Epithelial cell of proximal tubule (primary cell): Measurements from ENCODE around the gene RAB5IF. TPM values are rescaled to one million over a fixed set of nuclear protein-coding genes. Genes with fewer than 3 reads are reported as not detected.

ENCODE experiments used
- DNase-seq: peaks from one replicate; pipeline ENCODE4 v3.0.0-alpha.2; 2011; ENCODE audit warnings: low read depth
- H3K4me3 ChIP-seq: 2 replicates; pipeline ENCODE4 v1.5.1; 2011; ENCODE audit warnings: low read depth, mild to moderate bottlenecking, low read length
- CTCF ChIP-seq: conservative IDR thresholded peaks from 2 replicates; pipeline ENCODE4 v1.5.1; 2012; ENCODE audit warnings: low read depth, mild to moderate bottlenecking, low read length
- total RNA-seq: library from RNA; depleted of rRNA; stranded (reverse); fragments of >200 nt; gene quantifications from 2 replicates; pipeline ENCODE4 v1.2.3, GENCODE V29; 2015

RAB5IF gene
- total RNA-seq, 1 donor from 2014 or later = 142 TPM

GRCh38 chr20:36587388-36588070 lies 18.1 kb upstream of the RAB5IF start:
- no peak for TF ChIP-seq CTCF
- no peak overlapping the region for H3K4me3 ChIP-seq
- no peak for DNase-seq

- no peak for DNase-seq
- no peak overlapping the region for H3K4me3 ChIP-seq
- TF ChIP-seq CTCF = no peak
Measured at GRCh38 chr20:36591281-36591680, 14.3 kb upstream of the RAB5IF start.

GRCh38 chr20:36591854-36592641 lies 13.5 kb upstream of the RAB5IF start:
- no peak overlapping the region for H3K4me3 ChIP-seq
- TF ChIP-seq CTCF = peak; percentile 74
- DNase-seq = no peak

GRCh38 chr20:36593347-36593929 lies 12.1 kb upstream of the RAB5IF start:
- H3K4me3 ChIP-seq = no peak overlapping the region
- no peak for TF ChIP-seq CTCF

DNA sequence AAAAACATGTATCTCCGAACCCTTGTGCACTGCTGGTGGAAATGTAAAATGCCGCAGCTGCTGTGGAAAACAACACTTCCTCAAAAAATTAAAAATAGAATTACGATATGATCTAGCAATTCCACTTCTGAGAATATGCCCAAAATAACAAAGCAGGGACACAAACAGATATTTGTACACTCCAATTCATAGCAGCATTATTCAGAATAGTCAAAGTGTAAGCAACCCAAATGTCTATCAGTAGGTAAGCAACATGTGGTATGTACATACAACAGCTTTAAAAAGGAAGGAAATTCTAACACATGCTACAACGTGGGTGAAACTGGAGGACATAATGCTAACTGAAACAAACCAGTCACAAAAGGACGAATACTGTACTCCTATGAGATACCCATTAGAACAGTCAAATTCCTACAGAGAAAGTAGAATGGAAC lies 5.7 kb upstream of the RAB5IF start:
- TF ChIP-seq CTCF = no peak
- H3K4me3 ChIP-seq = no peak overlapping the region
- DNase-seq = no peak

More at GRCh38 chr20:36593347-36593929, 12.1 kb upstream of the RAB5IF start:
- no peak for DNase-seq

- TF ChIP-seq CTCF = no peak
- DNase-seq = no peak
- H3K4me3 ChIP-seq = no peak overlapping the region
Measured at GRCh38 chr20:36601540-36601939, 4.0 kb upstream of the RAB5IF start.
